GM12878 (cell line): ENCODE data around the gene GPI. TPM values are rescaled to one million over a fixed set of nuclear protein-coding genes. Genes with fewer than 3 reads are reported as not detected.

Experiments
- ATF7 ChIP-seq: fragments of 450-650 bp; IDR thresholded peaks from 2 replicates; pipeline ENCODE4 v1.6.1; 2016; ENCODE audit warnings: low read depth, mild to moderate bottlenecking
- CREB1 ChIP-seq: IDR thresholded peaks from 2 replicates; pipeline ENCODE4 v1.6.1; 2012; ENCODE audit warnings: low read depth, mild to moderate bottlenecking, inconsistent platforms
- FOS ChIP-seq: IDR thresholded peaks from 3 replicates; pipeline ENCODE4 v1.6.1; 2011; ENCODE audit warnings: borderline replicate concordance; ENCODE audit not compliant: insufficient read length; ENCODE audit errors: extremely low read depth
- GATAD2B ChIP-seq: fragments of 450-650 bp; conservative IDR thresholded peaks from 2 replicates; pipeline ENCODE4 v1.6.1; 2017; ENCODE audit warnings: low read depth, mild to moderate bottlenecking, moderate library complexity
- KDM1A ChIP-seq: fragments of 200-600 bp; sonication (generic); IDR thresholded peaks from 2 replicates; pipeline ENCODE4 v1.6.1; 2016; ENCODE audit warnings: borderline replicate concordance
- KLF5 ChIP-seq: fragments of 450-650 bp; IDR thresholded peaks from 2 replicates; pipeline ENCODE4 v1.6.1; 2014; ENCODE audit warnings: mild to moderate bottlenecking; ENCODE audit not compliant: partially characterized antibody
- PAX5 ChIP-seq: IDR thresholded peaks from 2 replicates; pipeline ENCODE4 v1.6.1; 2011; ENCODE audit warnings: low read depth, low read length, borderline replicate concordance
- POLR2AphosphoS2 ChIP-seq: IDR thresholded peaks from 2 replicates; pipeline ENCODE4 v1.6.1; 2011; ENCODE audit warnings: low read depth, mild to moderate bottlenecking, low read length, improper control_type of control experiment, moderate library complexity
- RAD21 ChIP-seq: IDR thresholded peaks from 2 replicates; pipeline ENCODE4 v1.6.1; 2011; ENCODE audit warnings: mild to moderate bottlenecking, low read depth, low read length, moderate library complexity; ENCODE audit not compliant: insufficient read depth
- RB1 ChIP-seq: fragments of 450-650 bp; formaldehyde crosslinking; IDR thresholded peaks from 2 replicates; pipeline ENCODE4 v1.6.1; 2017; ENCODE audit warnings: mild to moderate bottlenecking, borderline replicate concordance
- TARDBP ChIP-seq: IDR thresholded peaks from 2 replicates; pipeline ENCODE4 v1.6.1; 2016; ENCODE audit warnings: borderline replicate concordance
- TBL1XR1 ChIP-seq: IDR thresholded peaks from 2 replicates; pipeline ENCODE4 v1.6.1; 2012; ENCODE audit warnings: low read depth, low read length, improper control_type of control experiment
- WRNIP1 ChIP-seq: IDR thresholded peaks from 2 replicates; pipeline ENCODE4 v1.6.1; 2011; ENCODE audit warnings: low read depth, low read length, improper control_type of control experiment, borderline replicate concordance
- ZNF384 ChIP-seq: IDR thresholded peaks from 2 replicates; pipeline ENCODE4 v1.6.1; 2012; ENCODE audit warnings: low read depth, mild to moderate bottlenecking, low read length, improper control_type of control experiment, borderline replicate concordance
- ZNF592 ChIP-seq: fragments of 450-650 bp; IDR thresholded peaks from 2 replicates; pipeline ENCODE4 v1.6.1; 2017; ENCODE audit warnings: mild to moderate bottlenecking, moderate library complexity
- polyA plus RNA-seq, 11 experiments: library from polyadenylated mRNA; depleted of rRNA in 4 of 11; unstranded in 6 of 11; stranded (reverse) in 5 of 11; fragments of >200 nt; fragmentation: Nextera tagmentation in 4 of 11; fragmentation: Illumina TruSeq in 1 of 11; extraction: Ambion mirVana in 4 of 11; extraction: Trizol in 1 of 11; gene quantifications; 1 replicate in 1 of 11; 2 replicates in 10 of 11; pipeline versions ENCODE4 v1.2.1 to v1.2.3, GENCODE V29; 2011 to 2016; ENCODE audit warnings: inconsistent platforms in 2 of 11, missing spikeins in 2 of 11, low read depth in 1 of 11
- total RNA-seq, 4 experiments: library from RNA; depleted of rRNA in 3 of 4; stranded (reverse); fragments of >200 nt in 3 of 4; fragmentation: Illumina TruSeq in 1 of 4; extraction: Trizol in 1 of 4; gene quantifications; 2 replicates each; pipeline versions ENCODE4 v1.2.1 to v1.2.3, GENCODE V29; 2013 to 2021

Gene GPI
- total and polyA plus RNA-seq, 10 of the 15 experiments (the other 5 are each of a cell fraction or from before 2014, with no cell fraction given), result 124 to 400 (median 190) TPM

- TF ChIP-seq ZNF592, result no peak
- TF ChIP-seq ZNF384, result no peak
- no peak for TF ChIP-seq WRNIP1
- TF ChIP-seq RB1, result no peak
- TF ChIP-seq RAD21, result no peak
- TF ChIP-seq CREB1, result no peak
- TF ChIP-seq GATAD2B, result no peak
- TF ChIP-seq KLF5, result no peak
- no peak for TF ChIP-seq KDM1A
- TF ChIP-seq ATF7, result no peak
- no peak for TF ChIP-seq TBL1XR1
- no peak for TF ChIP-seq POLR2AphosphoS2
- TF ChIP-seq TARDBP, result no peak
- no peak for TF ChIP-seq PAX5
- TF ChIP-seq FOS, result no peak
These were observed 5.1 kb downstream of the GPI start (continued) for GRCh38 chr19:34370117-34370516.
